ENCODE measurements around the gene COG8. TPM values are rescaled to one million over a fixed set of nuclear protein-coding genes. Genes with fewer than 3 reads are reported as not detected.

COG8 gene
- total RNA-seq, 1 donor from 2014 or later: 44.8 TPM

- Histone ChIP-seq H3K27me3 (ENCODE audit: control insufficient read depth, insufficient read depth, low read length) (no peaks in the 10 kb centered on the region), H3K4me3 (ENCODE audit: low read depth, low read length) (no peak within 1 kb of the TSS), H3K36me3 (ENCODE audit: control insufficient read depth, insufficient read depth, low read length) (no peaks in the 10 kb centered on the region)
- no peak for TF ChIP-seq CTCF (IDR thresholded peaks at IDR 0.05; ENCODE audit: insufficient read depth, low read length, poor library complexity, severe bottlenecking)
- no peak for DNase-seq (ENCODE audit: low read depth)
Observed at GRCh38 chr16:69351309-69352027, 12.1 kb upstream of the COG8 start, which contains the start of gene TMED6. TMED6 (minus strand) TSS chr16:69351786; CDS start chr16:69351753, 33 bp downstream.

GRCh38 chr16:69350536-69351133, 11.3 kb upstream of the COG8 start:
- TF ChIP-seq CTCF (IDR thresholded peaks at IDR 0.05; ENCODE audit: insufficient read depth, low read length, poor library complexity, severe bottlenecking): no peak
- no peak overlapping the region for H3K4me3 ChIP-seq (ENCODE audit: low read depth, low read length)
- no peaks in the 10 kb centered on the region for H3K36me3 ChIP-seq (ENCODE audit: control insufficient read depth, insufficient read depth, low read length)
- no peaks in the 10 kb centered on the region for H3K27me3 ChIP-seq (ENCODE audit: control insufficient read depth, insufficient read depth, low read length)
- DNase-seq (ENCODE audit: low read depth): no peak

- TF ChIP-seq CTCF (IDR thresholded peaks at IDR 0.05; ENCODE audit: insufficient read depth, low read length, poor library complexity, severe bottlenecking): no peak
- Histone ChIP-seq H3K27me3 (ENCODE audit: control insufficient read depth, insufficient read depth, low read length) (no peaks in the 10 kb centered on the region), H3K4me3 (ENCODE audit: low read depth, low read length) (no peak overlapping the region), H3K36me3 (ENCODE audit: control insufficient read depth, insufficient read depth, low read length) (no peaks in the 10 kb centered on the region)
- DNase-seq (ENCODE audit: low read depth): no peak
Observed at GRCh38 chr16:69349536-69349935, 10.2 kb upstream of the COG8 start.

GRCh38 chr16:69348222-69348621, 8.9 kb upstream of the COG8 start:
- TF ChIP-seq CTCF (IDR thresholded peaks at IDR 0.05; ENCODE audit: insufficient read depth, low read length, poor library complexity, severe bottlenecking): no peak
- no peaks in the 10 kb centered on the region for H3K27me3 ChIP-seq (ENCODE audit: control insufficient read depth, insufficient read depth, low read length)
- DNase-seq (ENCODE audit: low read depth): no peak
- H3K4me3 ChIP-seq (ENCODE audit: low read depth, low read length): no peak overlapping the region
- no peaks in the 10 kb centered on the region for H3K36me3 ChIP-seq (ENCODE audit: control insufficient read depth, insufficient read depth, low read length)

- Histone ChIP-seq H3K36me3 (ENCODE audit: control insufficient read depth, insufficient read depth, low read length) (no peaks in the 10 kb centered on the region), H3K4me3 (ENCODE audit: low read depth, low read length) (no peak overlapping the region), H3K27me3 (ENCODE audit: control insufficient read depth, insufficient read depth, low read length) (no peaks in the 10 kb centered on the region)
- no peak for TF ChIP-seq CTCF (IDR thresholded peaks at IDR 0.05; ENCODE audit: insufficient read depth, low read length, poor library complexity, severe bottlenecking)
- DNase-seq (ENCODE audit: low read depth): no peak
Observed at GRCh38 chr16:69346683-69347082, 7.3 kb upstream of the COG8 start.

Data from kidney epithelial cell (primary cell).